SW 1271 (cell line): Measurements from ENCODE around the gene TDO2.

ENCODE experiments used
- DNase-seq, 2 experiments: peaks; one replicate each; lab custom pipeline; 2025; lab: John Stamatoyannopoulos, UW

The TDO2 gene

GRCh38 chr4:155954118-155954685, 50.7 kb downstream of the TDO2 start:
- DNase-seq, result no peak

- no peak for DNase-seq
Observed at GRCh38 chr4:155954939-155955338, 51.4 kb downstream of the TDO2 start.

DNA sequence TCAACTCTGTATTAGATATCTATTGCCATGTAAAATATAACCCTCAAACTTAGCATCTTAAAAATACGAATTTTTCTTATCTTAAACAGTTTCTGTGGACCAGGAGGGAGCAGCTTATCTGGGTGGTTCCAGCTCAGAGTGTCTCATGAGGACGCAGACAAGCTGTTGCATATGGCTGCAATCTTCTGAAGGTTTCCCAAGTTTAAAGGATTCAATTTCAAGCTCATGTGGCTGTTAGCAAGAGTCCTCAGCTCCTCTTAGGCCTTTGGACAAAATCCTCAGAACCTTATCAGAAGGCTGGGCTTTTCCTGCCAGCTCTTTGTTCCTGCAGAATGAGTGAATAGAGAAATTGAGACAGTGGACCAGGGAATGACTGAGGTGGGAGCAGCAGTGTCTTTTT, 53.0 kb downstream of the TDO2 start:
- no peak for DNase-seq

- no peak for DNase-seq
Observed at GRCh38 chr4:155959417-155959816, 55.9 kb downstream of the TDO2 start.

GRCh38 chr4:155960522-155960921, 57.0 kb downstream of the TDO2 start:
- no peak for DNase-seq

DNA sequence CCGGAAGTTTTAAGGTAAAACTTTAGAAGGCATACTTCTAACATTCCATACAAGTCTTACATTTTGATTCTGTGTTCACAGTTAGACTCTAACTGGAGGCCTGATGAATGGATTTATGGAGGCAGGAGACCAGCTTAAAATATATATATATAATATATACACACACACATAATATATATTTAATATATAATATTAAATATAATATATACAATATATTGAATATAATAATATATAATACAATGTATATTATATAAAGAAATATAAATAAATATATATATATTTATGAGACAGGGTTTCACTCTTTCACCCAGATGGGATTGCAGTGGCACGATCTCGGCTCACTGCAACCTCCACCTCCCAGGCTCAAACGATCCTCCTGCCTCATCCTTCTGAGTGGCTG, 58.1 kb downstream of the TDO2 start:
- DNase-seq, result no peak

- DNase-seq, result no peak
Observed at GRCh38 chr4:155962767-155963166, 59.3 kb downstream of the TDO2 start.

DNA sequence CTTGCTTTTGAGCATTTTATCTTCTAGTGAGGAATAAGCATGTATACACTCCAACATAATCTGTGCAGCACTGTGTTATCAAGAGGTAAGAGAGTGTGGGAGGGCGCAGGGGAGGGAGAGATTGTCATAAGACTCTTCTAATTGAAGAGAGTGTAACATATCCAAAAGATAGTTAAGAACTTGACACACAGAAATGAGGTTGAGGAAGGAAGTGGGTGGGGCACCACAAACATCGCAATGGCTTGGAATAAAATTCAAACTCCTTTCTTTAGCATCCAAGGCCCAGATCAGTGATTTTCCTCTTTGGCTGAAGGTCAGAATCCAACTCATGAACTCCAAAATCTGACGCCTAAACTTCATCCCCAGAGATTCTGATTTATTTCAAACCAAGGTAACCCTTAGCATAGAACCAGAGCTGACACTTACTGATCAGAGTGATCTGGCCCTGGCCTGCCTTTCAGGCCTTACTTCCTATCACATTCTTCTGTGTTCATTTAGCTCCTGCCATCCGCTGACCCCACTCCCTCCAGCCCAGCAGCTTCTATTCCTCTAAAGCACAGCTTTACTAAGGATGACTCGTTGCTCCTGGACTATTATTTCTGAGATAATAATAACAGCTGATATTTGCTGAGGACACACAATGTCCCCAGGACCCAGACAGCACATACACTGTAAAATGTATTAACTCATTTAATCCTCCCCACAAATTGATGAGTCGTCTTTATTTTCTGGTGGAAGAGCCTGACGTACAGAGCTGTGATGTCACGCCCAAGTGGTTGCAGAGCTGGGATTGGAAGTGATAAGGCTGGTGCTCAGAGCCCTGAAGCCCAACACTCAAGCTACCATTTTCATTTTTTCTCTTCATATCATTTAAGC, 60.8 kb downstream of the TDO2 start:
- DNase-seq, result no peak

DNA sequence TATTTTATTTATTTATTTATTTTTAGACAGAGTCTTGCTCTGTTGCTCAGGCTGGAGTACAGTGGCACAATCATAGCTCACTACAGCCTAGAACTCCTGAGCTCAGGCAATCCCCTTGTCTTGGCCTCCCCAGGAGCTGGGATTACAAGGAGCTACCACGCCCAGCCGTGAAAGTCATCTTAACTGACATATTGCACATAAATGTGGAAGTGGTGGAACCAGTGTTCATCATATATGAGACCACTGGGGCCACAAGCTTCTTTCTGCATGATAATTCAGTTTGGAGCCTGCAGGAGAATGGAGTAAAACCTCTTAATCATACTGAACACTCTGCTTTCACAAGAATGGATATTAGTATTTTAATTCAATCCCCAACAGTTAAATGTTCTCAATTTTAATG, 62.7 kb downstream of the TDO2 start:
- no peak for DNase-seq

DNA sequence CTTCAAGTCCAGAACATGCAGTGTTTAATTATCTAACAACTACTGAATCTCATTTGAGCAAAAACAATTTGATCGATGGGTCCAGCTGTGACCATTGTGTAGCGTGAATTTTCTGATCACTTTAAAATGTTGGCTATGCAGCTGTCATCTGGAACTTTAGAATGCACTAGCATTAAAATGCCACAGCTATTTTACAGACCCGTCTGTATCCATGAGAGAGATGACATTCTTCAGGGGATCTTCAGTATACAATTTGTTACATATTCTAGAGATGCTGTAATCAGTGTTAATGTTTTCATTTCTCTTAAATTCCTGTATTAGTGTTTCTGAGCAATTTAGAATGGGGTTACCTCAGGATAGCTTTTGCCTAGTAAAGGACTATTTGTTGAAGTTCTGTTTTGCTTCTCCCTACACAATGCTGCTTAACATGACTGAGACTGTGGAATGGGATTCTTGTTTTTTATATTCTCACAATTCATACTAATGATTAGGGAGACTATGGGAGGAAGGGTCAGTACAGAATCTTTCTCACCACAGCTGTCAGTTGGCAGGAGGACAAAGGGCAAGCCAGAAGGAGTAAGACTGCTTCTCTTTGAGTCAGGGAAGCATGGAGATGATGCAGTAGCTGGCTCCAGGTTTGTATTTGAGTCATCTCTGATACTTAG, 63.4 kb downstream of the TDO2 start:
- DNase-seq, result no peak
